ENCODE data around the gene MTHFD1L. TPM values are rescaled to one million over a fixed set of nuclear protein-coding genes. Genes with fewer than 3 reads are reported as not detected.

The MTHFD1L gene
- total RNA-seq, 2 experiments from 2014 or later, result 103 to 129 TPM

DNA sequence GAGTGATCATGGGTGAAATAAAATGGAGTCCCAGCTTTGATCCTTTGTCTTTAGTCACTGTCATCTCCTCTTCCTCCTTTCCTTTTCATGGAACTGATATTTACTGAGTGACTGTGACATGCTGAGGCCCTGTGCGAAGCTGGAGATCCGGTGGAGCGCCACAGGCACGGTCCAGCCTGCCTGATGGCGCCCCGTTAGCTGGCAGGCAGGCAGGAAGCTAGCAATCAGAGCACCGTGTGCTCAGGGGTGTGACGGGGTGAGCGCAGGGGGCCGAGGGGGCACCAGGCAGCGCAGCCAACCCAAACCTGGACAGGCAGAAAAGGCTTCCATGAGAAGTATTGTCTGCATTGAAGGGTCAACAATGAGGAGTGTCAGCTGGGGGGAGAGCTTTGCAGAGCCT, 274.0 kb downstream of the MTHFD1L start:
- Mint-ChIP-seq H3K4me1 (no peaks in the 10 kb centered on the region), H3K9me3 (ENCODE audit: low read depth) (no peaks in the 10 kb centered on the region), H3K36me3 (ENCODE audit: low read depth) (no peaks in the 10 kb centered on the region), H3K27me3 (peaks cover 8% of the 10 kb centered on the region), H3K27ac (no peak overlapping the region), H3K4me3 (no peak overlapping the region)
- ATAC-seq, result no peak
- POLR2A ChIA-PET, result no interaction called here
- intact Hi-C loops (cut with DNase I, micrococcal nuclease), result no loop called here
- DNase-seq, result no peak
- CTCF ChIA-PET, result interaction anchor here (0.5 to 0.6 kb wide), 2 partner anchors 20 to 151 kb away, joined by 3 read pairs; no protein-coding TSS in a partner anchor

DNA sequence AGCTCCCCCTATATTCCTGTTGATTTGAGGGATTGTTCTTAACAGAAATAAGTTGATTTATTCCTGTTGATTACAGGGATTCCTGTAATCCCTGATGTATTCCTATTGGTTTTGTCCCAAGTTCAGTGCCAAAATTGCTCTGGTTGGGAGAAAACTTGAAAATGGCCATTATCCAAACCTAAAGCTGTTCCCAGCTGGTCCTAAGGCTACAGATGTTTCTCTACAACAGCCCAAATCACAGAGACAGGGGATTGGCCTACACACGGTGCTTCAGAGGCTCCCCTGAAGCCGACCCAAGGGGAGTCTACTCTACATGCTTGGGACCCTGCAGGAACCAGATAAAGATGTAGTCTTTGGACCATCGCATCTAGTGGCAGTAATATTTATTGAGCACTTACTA, 275.3 kb downstream of the MTHFD1L start:
- CTCF ChIA-PET, result interaction anchor here (0.6 kb wide), 1 partner anchor 169 kb away, joined by 3 read pairs; no protein-coding TSS in a partner anchor
- POLR2A ChIA-PET, result no interaction called here
- peaks cover 8% of the 10 kb centered on the region for H3K27me3 Mint-ChIP-seq
- no peaks in the 10 kb centered on the region for H3K9me3 Mint-ChIP-seq (ENCODE audit: low read depth)
- DNase-seq (no peak), ATAC-seq (no peak)
- no peaks in the 10 kb centered on the region for H3K36me3 Mint-ChIP-seq (ENCODE audit: low read depth)
- H3K4me1 Mint-ChIP-seq, result no peaks in the 10 kb centered on the region
- no peak overlapping the region for H3K4me3 Mint-ChIP-seq
- no peak overlapping the region for H3K27ac Mint-ChIP-seq
- intact Hi-C loops (cut with DNase I, micrococcal nuclease), result no loop called here

DNA sequence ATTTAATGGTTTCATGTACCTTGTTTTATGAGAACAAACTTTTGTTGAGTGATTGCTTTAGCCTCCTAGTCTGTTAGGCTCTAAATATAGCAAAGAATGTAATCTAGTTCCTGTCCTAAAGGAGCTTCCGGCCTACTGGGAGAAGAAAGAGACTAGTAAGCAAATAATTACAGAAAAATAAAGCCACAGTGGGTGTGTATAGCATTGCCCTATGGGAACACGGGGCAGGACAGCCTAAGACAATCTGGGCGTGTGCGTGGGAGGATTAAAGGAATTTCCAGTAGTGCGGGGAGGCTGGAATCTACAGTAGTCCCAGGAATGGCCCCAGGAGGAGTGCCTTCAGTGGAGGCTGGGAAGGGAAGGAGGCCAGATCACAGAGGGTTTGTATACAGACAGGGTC, 276.2 kb downstream of the MTHFD1L start:
- ChIA-PET CTCF (no interaction called here), POLR2A (interaction anchor here (0.6 kb wide), 1 partner anchor 255 kb away, joined by 3 read pairs; no protein-coding TSS in a partner anchor)
- Mint-ChIP-seq H3K36me3 (ENCODE audit: low read depth) (no peaks in the 10 kb centered on the region), H3K4me1 (no peaks in the 10 kb centered on the region), H3K9me3 (ENCODE audit: low read depth) (no peaks in the 10 kb centered on the region), H3K27ac (no peak overlapping the region), H3K27me3 (peaks cover 4% of the 10 kb centered on the region), H3K4me3 (no peak overlapping the region)
- DNase-seq, result no peak
- ATAC-seq, result no peak
- intact Hi-C loops (cut with DNase I, micrococcal nuclease), result no loop called here

DNA sequence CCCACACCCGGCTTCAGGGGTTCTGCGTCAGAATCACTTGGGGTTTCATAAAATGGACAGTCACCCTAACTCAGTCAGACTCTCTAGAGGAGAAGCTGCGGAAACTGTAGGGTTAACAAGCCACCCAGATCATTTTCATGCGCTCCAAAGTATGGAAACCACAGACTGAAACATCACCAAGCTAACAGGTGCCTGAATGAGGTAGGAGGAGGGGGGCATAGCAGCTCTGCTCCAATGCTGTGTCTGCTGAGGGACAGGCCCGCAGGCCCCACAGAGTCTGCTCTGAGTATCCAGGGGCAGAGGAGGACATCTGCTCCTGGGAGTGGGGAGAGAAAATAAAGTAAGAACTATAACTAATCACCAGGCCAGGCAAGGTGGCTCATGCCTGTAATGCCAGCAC, 277.2 kb downstream of the MTHFD1L start:
- DNase-seq, result no peak
- H3K4me3 Mint-ChIP-seq, result no peak overlapping the region
- no peak for ATAC-seq
- CTCF ChIA-PET, result no interaction called here
- H3K27me3 Mint-ChIP-seq, result peaks cover 5% of the 10 kb centered on the region
- H3K36me3 Mint-ChIP-seq (ENCODE audit: low read depth), result no peaks in the 10 kb centered on the region
- no peak overlapping the region for H3K27ac Mint-ChIP-seq
- POLR2A ChIA-PET, result no interaction called here
- no peaks in the 10 kb centered on the region for H3K9me3 Mint-ChIP-seq (ENCODE audit: low read depth)
- H3K4me1 Mint-ChIP-seq, result no peaks in the 10 kb centered on the region
- intact Hi-C loops (cut with DNase I, micrococcal nuclease), result no loop called here

DNA sequence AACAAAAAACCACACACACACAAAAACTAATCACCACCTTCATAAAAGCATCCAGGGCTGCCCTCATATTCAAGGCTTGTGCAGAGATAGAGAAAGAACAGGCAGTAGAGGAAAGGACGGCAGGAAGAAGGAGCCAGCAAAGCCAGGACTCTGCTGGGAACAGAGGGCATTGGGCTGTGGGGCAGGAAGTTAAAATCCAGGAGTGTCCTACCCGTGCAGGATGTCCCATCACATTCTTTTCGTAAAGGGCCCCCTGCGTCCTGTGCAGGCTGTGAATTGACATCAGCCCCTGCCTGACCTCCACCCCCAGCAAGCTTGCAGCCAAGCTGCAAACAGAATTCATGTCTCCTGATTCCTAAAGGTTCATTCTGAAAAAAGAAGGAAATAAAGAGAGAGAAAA, 277.8 kb downstream of the MTHFD1L start:
- H3K36me3 Mint-ChIP-seq (ENCODE audit: low read depth), result no peaks in the 10 kb centered on the region
- no peaks in the 10 kb centered on the region for H3K4me1 Mint-ChIP-seq
- ChIA-PET POLR2A (no interaction called here), CTCF (interaction anchor here (0.6 to 1.5 kb wide), 2 partner anchors 181 to 796 kb away, joined by 3 to 6 read pairs; no protein-coding TSS in a partner anchor)
- intact Hi-C loops (cut with DNase I, micrococcal nuclease), result no loop called here
- ATAC-seq (no peak), DNase-seq (no peak)
- H3K9me3 Mint-ChIP-seq (ENCODE audit: low read depth), result no peaks in the 10 kb centered on the region
- H3K27ac Mint-ChIP-seq, result no peak overlapping the region
- peaks cover 5% of the 10 kb centered on the region for H3K27me3 Mint-ChIP-seq
- H3K4me3 Mint-ChIP-seq, result no peak overlapping the region

DNA sequence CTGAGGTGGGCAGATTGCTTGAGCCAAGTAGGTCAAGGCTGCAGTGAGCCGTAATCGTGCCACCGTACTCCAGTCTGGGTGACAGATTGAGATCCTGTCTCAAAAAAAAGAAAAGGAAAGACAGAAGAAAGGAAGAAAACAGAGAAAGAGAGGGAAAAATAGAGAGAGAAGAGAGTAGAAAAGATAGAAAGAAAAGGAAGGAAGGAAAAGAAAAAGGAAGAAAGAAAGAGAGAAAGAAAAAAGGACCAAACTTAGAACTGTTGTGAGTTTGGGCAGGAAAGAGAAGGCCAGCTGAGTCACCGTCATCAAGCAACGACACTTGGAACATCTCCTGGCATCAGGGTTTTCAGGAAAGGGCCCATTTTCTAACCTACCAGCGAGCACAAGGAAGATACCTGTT, 278.3 kb downstream of the MTHFD1L start:
- Mint-ChIP-seq H3K4me3 (no peak overlapping the region), H3K27me3 (peaks cover 5% of the 10 kb centered on the region), H3K4me1 (no peaks in the 10 kb centered on the region), H3K9me3 (ENCODE audit: low read depth) (no peaks in the 10 kb centered on the region), H3K27ac (no peak overlapping the region), H3K36me3 (ENCODE audit: low read depth) (no peaks in the 10 kb centered on the region)
- CTCF ChIA-PET, result interaction anchor here (1.5 kb wide), 1 partner anchor 180 kb away, joined by 6 read pairs; no protein-coding TSS in a partner anchor
- POLR2A ChIA-PET, result interaction anchor here (0.7 kb wide), 1 partner anchor 174 kb away, joined by 3 read pairs; no protein-coding TSS in a partner anchor
- intact Hi-C loops (cut with DNase I, micrococcal nuclease), result no loop called here
- ATAC-seq (no peak), DNase-seq (no peak)

DNA sequence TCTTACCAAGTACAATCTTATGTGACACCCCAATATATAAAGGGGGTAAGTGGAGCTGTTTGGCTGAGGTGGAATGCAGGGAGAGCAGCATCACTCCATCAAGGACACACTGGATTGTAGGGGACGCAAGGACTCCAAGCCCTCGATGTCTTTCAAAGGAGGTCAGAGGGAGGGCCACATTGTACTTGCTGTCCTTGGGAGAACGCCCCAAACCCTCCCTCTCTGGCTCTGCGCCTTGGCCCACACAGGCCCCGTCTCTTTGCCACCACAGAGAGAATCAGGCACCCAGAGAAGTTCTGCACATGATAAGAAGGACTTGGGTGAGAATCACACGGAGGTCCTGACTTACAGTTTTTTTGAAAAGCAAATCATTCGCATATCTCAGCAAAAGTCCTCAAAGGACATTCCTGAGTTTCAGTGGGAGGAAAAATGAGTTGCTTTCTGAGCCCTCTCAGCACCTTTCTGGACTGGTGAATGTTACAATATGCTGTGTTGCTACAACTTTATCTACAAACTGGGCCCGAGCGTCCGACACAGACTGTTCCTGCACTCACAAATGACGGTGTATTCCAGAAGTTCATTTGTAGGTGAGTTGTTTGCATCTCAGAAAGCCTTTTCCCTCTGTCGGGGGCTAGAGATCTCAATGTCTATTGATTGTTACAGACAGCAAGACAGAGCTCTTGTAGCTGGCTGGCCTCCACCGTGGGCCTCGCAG, 281.8 kb downstream of the MTHFD1L start:
- Mint-ChIP-seq H3K4me1 (no peaks in the 10 kb centered on the region), H3K36me3 (ENCODE audit: low read depth) (no peaks in the 10 kb centered on the region), H3K27me3 (peaks cover 7% of the 10 kb centered on the region), H3K4me3 (no peak overlapping the region), H3K9me3 (ENCODE audit: low read depth) (no peaks in the 10 kb centered on the region), H3K27ac (no peak overlapping the region)
- ChIA-PET CTCF (no interaction called here), POLR2A (no interaction called here)
- intact Hi-C loops (cut with DNase I, micrococcal nuclease), result no loop called here
- DNase-seq (no peak), ATAC-seq (no peak)

DNA sequence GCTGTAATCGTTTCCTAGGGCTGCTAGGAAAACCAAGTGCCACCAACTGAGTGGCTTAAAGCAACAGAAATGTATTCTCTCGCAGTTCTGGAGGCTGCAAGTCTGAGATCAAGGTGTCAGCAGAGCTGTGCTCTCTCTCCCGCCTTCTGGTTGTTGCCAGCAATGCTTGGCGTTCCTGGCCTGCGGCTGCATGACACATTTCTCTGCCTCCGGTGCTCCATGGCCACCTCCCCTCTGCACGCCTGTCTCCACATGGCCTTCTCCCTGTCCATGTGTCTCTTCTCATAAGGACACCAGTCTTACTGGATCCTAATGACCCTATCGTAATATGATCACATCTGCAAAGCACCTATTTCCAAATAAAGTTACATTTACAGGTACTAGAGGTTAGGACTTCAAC, 282.6 kb downstream of the MTHFD1L start:
- H3K36me3 Mint-ChIP-seq (ENCODE audit: low read depth), result no peaks in the 10 kb centered on the region
- no peaks in the 10 kb centered on the region for H3K9me3 Mint-ChIP-seq (ENCODE audit: low read depth)
- ATAC-seq (no peak), DNase-seq (no peak)
- ChIA-PET POLR2A (no interaction called here), CTCF (interaction anchor here (1.4 kb wide), 1 partner anchor 177 kb away, joined by 5 read pairs; no protein-coding TSS in a partner anchor)
- H3K4me1 Mint-ChIP-seq, result no peaks in the 10 kb centered on the region
- intact Hi-C loops (cut with DNase I, micrococcal nuclease), result no loop called here
- H3K4me3 Mint-ChIP-seq, result no peak overlapping the region
- H3K27me3 Mint-ChIP-seq, result peaks cover 7% of the 10 kb centered on the region
- H3K27ac Mint-ChIP-seq, result no peak overlapping the region

DNA sequence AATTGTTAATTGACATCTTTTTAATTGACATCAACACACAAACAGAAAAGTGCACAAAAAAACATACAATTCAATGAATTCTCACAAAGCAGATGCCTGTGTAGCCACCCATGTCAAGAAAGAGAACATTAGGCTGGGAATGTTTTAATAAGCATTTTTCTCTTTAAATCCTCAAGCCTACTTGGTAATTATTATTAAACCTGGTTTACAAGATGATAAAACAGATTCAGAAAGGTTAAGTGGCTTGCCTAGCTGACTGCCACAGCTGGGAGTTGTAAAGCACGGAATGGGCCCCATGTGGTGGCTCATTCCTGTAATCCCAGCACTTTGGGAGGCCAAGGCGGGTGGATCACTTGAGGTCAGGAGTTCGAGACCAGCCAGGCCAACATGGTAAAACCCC, 284.3 kb downstream of the MTHFD1L start:
- peaks cover 9% of the 10 kb centered on the region for H3K27me3 Mint-ChIP-seq
- no peak overlapping the region for H3K4me3 Mint-ChIP-seq
- no peaks in the 10 kb centered on the region for H3K36me3 Mint-ChIP-seq (ENCODE audit: low read depth)
- no peak for DNase-seq
- ChIA-PET POLR2A (no interaction called here), CTCF (interaction anchor here (0.6 kb wide), 1 partner anchor 193 kb away, joined by 3 read pairs; no protein-coding TSS in a partner anchor)
- H3K4me1 Mint-ChIP-seq, result no peaks in the 10 kb centered on the region
- no peak for ATAC-seq
- intact Hi-C loops (cut with DNase I, micrococcal nuclease), result no loop called here
- no peak overlapping the region for H3K27ac Mint-ChIP-seq
- H3K9me3 Mint-ChIP-seq (ENCODE audit: low read depth), result no peaks in the 10 kb centered on the region
